SK-N-SH (cell line): ENCODE data around the gene PPP1R17. TPM values are rescaled to one million over a fixed set of nuclear protein-coding genes. Genes with fewer than 3 reads are reported as not detected.

ENCODE experiments used
- CTCF ChIA-PET: fragments of 300-600, 350-600 bp; formaldehyde crosslinking; extraction: SDS; loops from one replicate; lab custom pipeline; 2021; lab: Yijun Ruan, JAX
- POLR2A ChIA-PET: fragments of 350-600 bp; sonication (Branson Sonifier 250); formaldehyde crosslinking; extraction: SDS; loops from one replicate; lab custom pipeline; 2020; ENCODE audit warnings: antibody characterized with exemption, inconsistent platforms; lab: Yijun Ruan, JAX
- DNase-seq: peaks from one replicate; pipeline ENCODE4 v3.0.0; 2012
- H2AFZ ChIP-seq: fragments of 200-600 bp; sonication (generic); 2 replicates; pipeline ENCODE4 v1.8.1; 2016; ENCODE audit warnings: antibody characterized with exemption, mild to moderate bottlenecking, low read depth
- H3F3A ChIP-seq: fragments of 200-600 bp; sonication (generic); replicated peaks from 2 replicates; pipeline ENCODE3; 2016; ENCODE audit warnings: antibody characterized with exemption, mild to moderate bottlenecking; ENCODE audit not compliant: insufficient read depth
- H3K27ac ChIP-seq, 2 experiments: fragments of 200-500 bp in 1 of 2; fragments of 200-600 bp in 1 of 2; sonication (Bioruptor generic) in 1 of 2; sonication (generic), shearing (Covaris generic) in 1 of 2; 2 replicates each; pipeline versions ENCODE4 v1.5.1 to v1.6.1; 2014 to 2016; ENCODE audit warnings: low read depth in 2 of 2, inconsistent platforms in 1 of 2, low read length in 1 of 2, mild to moderate bottlenecking in 1 of 2, mixed read lengths in 1 of 2
- H3K27me3 ChIP-seq: fragments of 200-600 bp; sonication (generic), shearing (Covaris generic); 2 replicates; pipeline ENCODE4 v1.6.1; 2016; ENCODE audit warnings: mixed run types; ENCODE audit not compliant: insufficient read depth
- H3K36me3 ChIP-seq, 2 experiments: fragments of 200-500 bp in 1 of 2; fragments of 200-600 bp in 1 of 2; sonication (Bioruptor generic) in 1 of 2; sonication (generic) in 1 of 2; replicated peaks in 1 of 2; 2 replicates each; pipeline versions ENCODE3 to v1.5.1; 2014 to 2016; ENCODE audit warnings: low read length in 1 of 2, mild to moderate bottlenecking in 1 of 2; ENCODE audit not compliant: insufficient read depth in 2 of 2, control insufficient read depth in 1 of 2
- H3K4me1 ChIP-seq, 2 experiments: fragments of 200-500 bp in 1 of 2; fragments of 200-600 bp in 1 of 2; sonication (Bioruptor generic) in 1 of 2; sonication (generic), shearing (Covaris generic) in 1 of 2; 2 replicates each; pipeline versions ENCODE4 v1.5.1 to v1.6.1; 2014 to 2016; ENCODE audit warnings: low read depth in 1 of 2, low read length in 1 of 2, mixed run types in 1 of 2; ENCODE audit not compliant: insufficient read depth in 2 of 2, control insufficient read depth in 1 of 2
- H3K4me2 ChIP-seq: fragments of 200-600 bp; sonication (generic), shearing (Covaris generic); 2 replicates; pipeline ENCODE4 v1.6.1; 2017; ENCODE audit warnings: mixed run types
- H3K4me3 ChIP-seq, 2 experiments: fragments of 200-500 bp in 1 of 2; fragments of 200-600 bp in 1 of 2; sonication (Bioruptor generic) in 1 of 2; sonication (generic), shearing (Covaris generic) in 1 of 2; 2 replicates each; pipeline versions ENCODE4 v1.5.1 to v1.8.1; 2014 to 2016; ENCODE audit warnings: low read depth in 2 of 2, inconsistent platforms in 1 of 2, low read length in 1 of 2, mild to moderate bottlenecking in 1 of 2, mixed read lengths in 1 of 2, moderate library complexity in 1 of 2
- H3K79me2 ChIP-seq: fragments of 200-600 bp; sonication (generic); 2 replicates; pipeline ENCODE4 v1.8.1; 2017; ENCODE audit warnings: mild to moderate bottlenecking; ENCODE audit not compliant: insufficient read depth
- H3K9ac ChIP-seq: fragments of 200-600 bp; sonication (generic); 2 replicates; pipeline ENCODE4 v1.6.1; 2017; ENCODE audit warnings: mixed run types
- H3K9me2 ChIP-seq: fragments of 200-600 bp; sonication (generic); 2 replicates; pipeline ENCODE4 v1.6.1; 2017; ENCODE audit warnings: mixed run types
- H3K9me3 ChIP-seq: fragments of 200-600 bp; sonication (generic); 2 replicates; pipeline ENCODE4 v1.6.1; 2017; ENCODE audit warnings: mixed run types, mild to moderate bottlenecking, moderate library complexity
- H4K20me1 ChIP-seq: fragments of 200-600 bp; sonication (generic); 2 replicates; pipeline ENCODE4 v1.6.1; 2017; ENCODE audit warnings: mild to moderate bottlenecking, mixed run types; ENCODE audit not compliant: insufficient read depth
- CHD2 ChIP-seq: fragments of 150-350 bp; IDR thresholded peaks from 2 replicates; pipeline ENCODE4 v1.6.1; 2018; ENCODE audit warnings: low read length; ENCODE audit not compliant: partially characterized antibody
- EP300 ChIP-seq, 2 experiments: IDR thresholded peaks; 2 replicates each; pipeline versions ENCODE4 v1.4.0 to v1.6.1; 2012; ENCODE audit warnings: borderline replicate concordance in 1 of 2, low read depth in 1 of 2, low read length in 1 of 2
- FOSL2 ChIP-seq: IDR thresholded peaks from 2 replicates; pipeline ENCODE4 v1.4.0; 2012; ENCODE audit warnings: low read depth, mild to moderate bottlenecking, moderate library complexity, borderline replicate concordance
- FOXJ3 ChIP-seq: sonication (generic); formaldehyde crosslinking; IDR thresholded peaks from 2 replicates; pipeline ENCODE4 v1.5.1; 2020; ENCODE audit warnings: mild to moderate bottlenecking, missing genetic modification reagents
- FOXM1 ChIP-seq: IDR thresholded peaks from 2 replicates; pipeline ENCODE4 v1.4.0; 2012; ENCODE audit warnings: low read depth, mild to moderate bottlenecking
- GABPA ChIP-seq: IDR thresholded peaks from 2 replicates; pipeline ENCODE4 v1.4.0; 2012; ENCODE audit warnings: low read depth, mild to moderate bottlenecking
- IRF3 ChIP-seq: fragments of 150-350 bp; IDR thresholded peaks from 2 replicates; pipeline ENCODE4 v1.6.1; 2016; ENCODE audit warnings: mild to moderate bottlenecking, low read depth, low read length
- JUND ChIP-seq: IDR thresholded peaks from 2 replicates; pipeline ENCODE4 v1.4.0; 2012
- MAX ChIP-seq: IDR thresholded peaks from 2 replicates; pipeline ENCODE4 v1.4.0; 2012; ENCODE audit warnings: low read depth
- MXI1 ChIP-seq: IDR thresholded peaks from 2 replicates; pipeline ENCODE4 v1.6.1; 2012; ENCODE audit warnings: mild to moderate bottlenecking, low read depth, low read length, improper control_type of control experiment
- NFIC ChIP-seq: IDR thresholded peaks from 2 replicates; pipeline ENCODE4 v1.4.0; 2012; ENCODE audit warnings: borderline replicate concordance
- NRF1 ChIP-seq: IDR thresholded peaks from 2 replicates; pipeline ENCODE4 v1.6.1; 2012; ENCODE audit warnings: low read depth, mild to moderate bottlenecking, low read length
- PBX3 ChIP-seq: IDR thresholded peaks from 2 replicates; pipeline ENCODE4; 2012
- POLR2AphosphoS5 ChIP-seq: IDR thresholded peaks from 2 replicates; pipeline ENCODE4 v1.6.1; 2012; ENCODE audit warnings: low read depth, low read length
- RCOR1 ChIP-seq: fragments of 150-350 bp; IDR thresholded peaks from 2 replicates; pipeline ENCODE4 v1.6.1; 2017; ENCODE audit warnings: antibody characterized with exemption, low read length
- REST ChIP-seq: IDR thresholded peaks from 2 replicates; pipeline ENCODE4 v1.6.1; 2012; ENCODE audit warnings: mild to moderate bottlenecking, low read depth, low read length, moderate library complexity
- RFX5 ChIP-seq: IDR thresholded peaks from 2 replicates; pipeline ENCODE4 v1.6.1; 2012; ENCODE audit warnings: mild to moderate bottlenecking, improper control_type of control experiment, low read length
- RXRA ChIP-seq: IDR thresholded peaks from 2 replicates; pipeline ENCODE4 v1.4.0; 2012; ENCODE audit warnings: low read depth, mild to moderate bottlenecking, borderline replicate concordance
- SMC3 ChIP-seq: IDR thresholded peaks from 2 replicates; pipeline ENCODE4 v1.6.1; 2012; ENCODE audit warnings: low read depth, low read length, improper control_type of control experiment
- TAF1 ChIP-seq: IDR thresholded peaks from 2 replicates; pipeline ENCODE4 v1.6.1; 2012; ENCODE audit warnings: low read depth, mild to moderate bottlenecking, low read length, moderate library complexity, borderline replicate concordance
- TCF12 ChIP-seq: IDR thresholded peaks from 2 replicates; pipeline ENCODE4 v1.4.0; 2012
- TEAD4 ChIP-seq: IDR thresholded peaks from 2 replicates; pipeline ENCODE4 v1.4.0; 2012; ENCODE audit warnings: mild to moderate bottlenecking, borderline replicate concordance; ENCODE audit not compliant: insufficient read depth
- ZBTB33 ChIP-seq: IDR thresholded peaks from 2 replicates; pipeline ENCODE4 v1.4.0; 2012; ENCODE audit warnings: low read depth, borderline replicate concordance
- polyA plus RNA-seq, 3 experiments: library from polyadenylated mRNA; depleted of rRNA; stranded (reverse); fragments of >200 nt; gene quantifications; 2 replicates each; pipeline ENCODE4 v1.2.3, GENCODE V29; 2012
- TF ChIP-seq, protein P1 (sequence below): fragments of 200-600 bp; sonication (generic); IDR thresholded peaks from 2 replicates; pipeline ENCODE4 v1.6.1; 2017; ENCODE audit warnings: antibody characterized with exemption, mild to moderate bottlenecking, moderate library complexity

The PPP1R17 gene
- polyA plus RNA-seq, 1 of the 3 experiments (the other 2 are of a cell fraction), result not detected

- no peak for TF ChIP-seq FOSL2
- no peak for TF ChIP-seq TEAD4
- TF ChIP-seq POLR2AphosphoS5, result no peak
- no peak for TF ChIP-seq GABPA
- no peak for TF ChIP-seq JUND
- no peak for TF ChIP-seq RXRA
- no peak for TF ChIP-seq NFIC
- TF ChIP-seq IRF3, result no peak
Measured at GRCh38 chr7:31665546-31665945, 21.5 kb upstream of the PPP1R17 start (continued).

- Histone ChIP-seq H3K9me2 (no peaks in the 10 kb centered on the region), H3K27me3 (peaks cover under 1% of the 10 kb centered on the region), H3K36me3 (no peaks in the 10 kb centered on the region), H3K9ac (no peak overlapping the region), H3K4me2 (no peak overlapping the region), H3K4me1 (no peaks in the 10 kb centered on the region), H3K4me3 (no peak overlapping the region), H3K27ac (no peak overlapping the region), H2AFZ (no peak overlapping the region), H4K20me1 (no peaks in the 10 kb centered on the region)
- DNase-seq, result no peak
- CTCF ChIA-PET, result no interaction called here
- POLR2A ChIA-PET, result no interaction called here
- TF ChIP-seq TCF12 (no peak), REST (no peak), FOXM1 (no peak), ZBTB33 (no peak), RFX5 (no peak), PBX3 (no peak), RXRA (no peak), RCOR1 (no peak), TAF1 (no peak), FOSL2 (no peak), GABPA (no peak), MAX (no peak), FOXJ3 (no peak), EP300 (IDR thresholded peaks at IDR 0.05; ENCODE audit: borderline replicate concordance in 1 of 2, low read depth in 1 of 2, low read length in 1 of 2) (no peak), CHD2 (no peak), NRF1 (no peak), SMC3 (no peak), MXI1 (no peak)
- TF ChIP-seq, protein P1, sequence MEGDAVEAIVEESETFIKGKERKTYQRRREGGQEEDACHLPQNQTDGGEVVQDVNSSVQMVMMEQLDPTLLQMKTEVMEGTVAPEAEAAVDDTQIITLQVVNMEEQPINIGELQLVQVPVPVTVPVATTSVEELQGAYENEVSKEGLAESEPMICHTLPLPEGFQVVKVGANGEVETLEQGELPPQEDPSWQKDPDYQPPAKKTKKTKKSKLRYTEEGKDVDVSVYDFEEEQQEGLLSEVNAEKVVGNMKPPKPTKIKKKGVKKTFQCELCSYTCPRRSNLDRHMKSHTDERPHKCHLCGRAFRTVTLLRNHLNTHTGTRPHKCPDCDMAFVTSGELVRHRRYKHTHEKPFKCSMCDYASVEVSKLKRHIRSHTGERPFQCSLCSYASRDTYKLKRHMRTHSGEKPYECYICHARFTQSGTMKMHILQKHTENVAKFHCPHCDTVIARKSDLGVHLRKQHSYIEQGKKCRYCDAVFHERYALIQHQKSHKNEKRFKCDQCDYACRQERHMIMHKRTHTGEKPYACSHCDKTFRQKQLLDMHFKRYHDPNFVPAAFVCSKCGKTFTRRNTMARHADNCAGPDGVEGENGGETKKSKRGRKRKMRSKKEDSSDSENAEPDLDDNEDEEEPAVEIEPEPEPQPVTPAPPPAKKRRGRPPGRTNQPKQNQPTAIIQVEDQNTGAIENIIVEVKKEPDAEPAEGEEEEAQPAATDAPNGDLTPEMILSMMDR, result no peak
- TF ChIP-seq, all 33 proteins: peak for 0
- no peaks in the 10 kb centered on the region for H3K9me3 ChIP-seq
- H3F3A ChIP-seq, result no peaks in the 10 kb centered on the region
- H3K79me2 ChIP-seq, result no peaks in the 10 kb centered on the region
Measured at GRCh38 chr7:31669461-31669860, 17.6 kb upstream of the PPP1R17 start.
